GM19467 (cell line): Measurements from ENCODE around the gene OR7G3.

Experiments used
- ATAC-seq: cut with Tn5 transposase; IDR thresholded peaks from one replicate; pipeline ENCODE4 v1.9.1; 2021; ENCODE audit warnings: mild to moderate bottlenecking, moderate library complexity; ENCODE audit not compliant: unreplicated experiment

Gene OR7G3

DNA sequence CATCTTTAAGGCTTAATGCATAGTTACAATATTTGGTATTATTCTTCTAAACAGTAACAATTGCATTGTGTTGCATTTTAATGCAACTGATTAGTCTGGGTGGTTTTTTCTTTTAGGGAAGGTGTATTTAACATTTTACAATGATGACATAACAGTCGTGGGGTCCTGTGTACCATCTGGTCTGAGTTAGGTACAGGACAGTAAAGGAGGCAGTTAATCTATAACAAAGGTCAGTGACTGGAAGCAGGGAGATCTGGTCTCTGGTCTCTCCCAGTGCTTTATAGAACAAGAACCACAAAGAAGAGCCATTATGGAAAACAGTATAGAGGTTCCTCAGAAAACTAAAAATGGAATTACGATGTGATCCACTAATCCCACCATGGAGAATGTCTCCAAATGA, 16.8 kb downstream of the OR7G3 start:
- no peak for ATAC-seq

DNA sequence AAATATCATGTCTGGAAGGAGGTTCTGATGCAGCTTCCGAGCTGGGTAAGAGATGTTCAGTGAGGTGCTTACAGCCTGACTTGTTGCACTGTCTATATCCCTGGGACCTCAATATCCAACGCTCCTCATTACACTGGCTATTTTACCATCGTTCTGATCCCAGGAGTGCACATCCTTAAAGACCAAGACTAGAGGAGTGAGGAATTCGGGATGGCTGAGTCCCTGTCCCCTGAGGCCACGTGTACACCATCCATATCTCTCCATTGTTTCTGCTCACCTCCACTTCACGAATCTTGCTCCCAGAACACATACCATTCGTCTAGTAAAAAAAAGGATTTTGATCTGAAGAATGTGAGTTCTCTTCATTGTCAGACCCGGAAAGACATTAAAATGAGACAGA, 19.4 kb downstream of the OR7G3 start, which contains the start of gene OR7G2:
Gene OR7G2 (minus strand): TSS at position 101 of the 400 bp plus-strand sequence. CDS start 4,232 bp downstream, outside the sequence.
- no peak for ATAC-seq

DNA sequence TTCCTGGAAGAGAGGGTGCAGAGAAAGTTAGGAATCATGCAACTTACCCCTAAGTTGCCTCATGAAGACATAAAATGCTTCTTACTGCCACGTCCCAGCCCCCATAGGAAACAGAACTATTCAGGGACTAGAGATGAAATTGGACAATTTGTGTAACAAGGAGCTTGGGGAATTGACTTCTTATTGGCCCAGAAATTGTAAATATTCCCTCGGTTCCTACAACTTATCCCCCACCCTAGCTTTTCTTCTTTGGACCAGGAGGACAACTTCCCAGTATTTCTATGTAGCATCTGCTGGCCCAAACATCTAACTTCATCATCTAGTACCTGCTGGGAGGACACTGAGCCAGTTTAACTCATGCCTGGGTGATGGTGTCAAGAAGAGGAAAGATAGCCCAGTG, 40.0 kb downstream of the OR7G3 start, which contains the start of gene OR1M1:
Gene OR1M1 (plus strand): TSS at position 301 of the 400 bp plus-strand sequence. CDS start 6,184 bp downstream, outside the sequence.
- ATAC-seq = no peak

DNA sequence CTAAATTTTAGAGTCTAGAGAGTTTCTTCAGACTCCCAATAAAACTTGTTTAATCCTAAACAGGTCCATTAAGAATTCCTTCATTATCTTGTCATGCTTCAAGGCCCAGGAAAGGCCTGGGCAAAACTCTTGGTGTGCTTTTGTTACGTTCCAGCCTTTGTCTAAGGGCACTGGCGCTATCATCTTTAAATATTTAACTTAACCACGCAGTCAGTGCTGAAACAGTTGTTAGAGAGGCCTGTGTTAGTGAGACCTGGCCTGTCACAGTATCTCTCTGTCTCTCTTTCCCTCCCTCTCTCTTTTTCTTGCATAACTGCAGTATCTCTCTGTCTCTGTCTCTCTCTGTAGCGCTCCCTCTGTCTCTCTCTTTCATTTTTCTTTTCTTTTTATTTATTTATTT, 48.1 kb downstream of the OR7G3 start:
- ATAC-seq = no peak

DNA sequence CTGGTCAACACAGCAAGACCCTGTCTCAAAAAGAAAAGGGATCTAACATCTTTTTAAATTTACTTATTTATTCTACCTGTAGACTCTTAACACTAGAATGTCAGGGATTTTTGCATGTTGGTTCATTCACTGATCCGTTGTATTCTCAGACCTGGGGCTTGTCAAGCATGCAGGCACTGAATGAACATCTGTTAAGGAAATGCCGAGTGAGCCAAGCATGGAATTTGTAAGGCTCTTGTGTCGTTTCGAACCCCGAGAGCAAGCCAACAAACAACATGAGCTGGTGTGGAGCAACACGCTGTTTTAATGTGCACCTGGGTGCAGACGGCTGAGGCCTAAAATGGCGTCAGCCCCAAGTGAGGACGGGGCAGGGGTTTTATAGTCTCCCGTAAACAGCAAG, 49.8 kb downstream of the OR7G3 start:
- ATAC-seq = no peak
